ENCODE data around the gene HTR1B.
A peak's percentile ranks its signal among the peaks of the same experiment; 100 is the strongest.

HTR1B gene

GRCh38 chr6:77457720-77458349 lies 5.5 kb downstream of the HTR1B start:
- Histone ChIP-seq H3K4me3 (no peak overlapping the region), H3K27ac (no peak overlapping the region)

- Histone ChIP-seq H3K27ac (peak overlapping the region in 8 of 21 experiments; percentile 19 to 64 (median 42)), H3K4me3 (no peak overlapping the region)
Measured at GRCh38 chr6:77456531-77457248, 6.6 kb downstream of the HTR1B start.

- Histone ChIP-seq H3K4me3 (no peak overlapping the region), H3K27ac (peak overlapping the region in 4 of 21 experiments; percentile 30 to 64 (median 42))
Measured at GRCh38 chr6:77455271-77455670, 8.0 kb downstream of the HTR1B start.

GRCh38 chr6:77454386-77454785 lies 8.9 kb downstream of the HTR1B start:
- H3K27ac ChIP-seq, result peak overlapping the region in 3 of 21 experiments; percentile 23 to 44 (median 30)
- H3K4me3 ChIP-seq, result no peak overlapping the region

GRCh38 chr6:77451466-77451865 lies 11.8 kb downstream of the HTR1B start:
- Histone ChIP-seq H3K27ac (no peak overlapping the region), H3K4me3 (no peak overlapping the region)

GRCh38 chr6:77450924-77451323 lies 12.4 kb downstream of the HTR1B start:
- Histone ChIP-seq H3K4me3 (no peak overlapping the region), H3K27ac (no peak overlapping the region)

- Histone ChIP-seq H3K27ac (no peak overlapping the region), H3K4me3 (no peak overlapping the region)
Measured at GRCh38 chr6:77448546-77448945, 14.7 kb downstream of the HTR1B start.

GRCh38 chr6:77447254-77447653 lies 16.0 kb downstream of the HTR1B start:
- Histone ChIP-seq H3K27ac (no peak overlapping the region), H3K4me3 (no peak overlapping the region)

GRCh38 chr6:77446249-77446648 lies 17.0 kb downstream of the HTR1B start:
- no peak overlapping the region for H3K27ac ChIP-seq
- no peak overlapping the region for H3K4me3 ChIP-seq

GRCh38 chr6:77445214-77445613 lies 18.1 kb downstream of the HTR1B start:
- H3K4me3 ChIP-seq, result no peak overlapping the region

GRCh38 chr6:77440206-77440976 lies 22.9 kb downstream of the HTR1B start:
- Histone ChIP-seq H3K27ac (no peak overlapping the region), H3K4me3 (no peak overlapping the region)

More at GRCh38 chr6:77445214-77445613, 18.1 kb downstream of the HTR1B start:
- H3K27ac ChIP-seq, result no peak overlapping the region

GRCh38 chr6:77433888-77434287 lies 29.4 kb downstream of the HTR1B start:
- H3K27ac ChIP-seq, result no peak overlapping the region
- H3K4me3 ChIP-seq, result no peak overlapping the region

- Histone ChIP-seq H3K27ac (no peak overlapping the region), H3K4me3 (no peak overlapping the region)
Measured at GRCh38 chr6:77430504-77430903, 32.8 kb downstream of the HTR1B start.

- Histone ChIP-seq H3K4me3 (no peak overlapping the region), H3K27ac (no peak overlapping the region)
Measured at GRCh38 chr6:77425671-77426070, 37.6 kb downstream of the HTR1B start.

- Histone ChIP-seq H3K4me3 (no peak overlapping the region), H3K27ac (no peak overlapping the region)
Measured at GRCh38 chr6:77425216-77425615, 38.1 kb downstream of the HTR1B start.

GRCh38 chr6:77424761-77425160 lies 38.5 kb downstream of the HTR1B start:
- Histone ChIP-seq H3K4me3 (no peak overlapping the region), H3K27ac (no peak overlapping the region)

GRCh38 chr6:77416839-77417238 lies 46.5 kb downstream of the HTR1B start:
- Histone ChIP-seq H3K27ac (no peak overlapping the region), H3K4me3 (no peak overlapping the region)

- H3K4me3 ChIP-seq, result no peak overlapping the region
- H3K27ac ChIP-seq, result no peak overlapping the region
Measured at GRCh38 chr6:77415706-77416105, 47.6 kb downstream of the HTR1B start.

Measured in skin epidermis (tissue), 12 donors.